Transverse colon (tissue), 4 donors: ENCODE results near the gene MINDY1. TPM values are rescaled to one million over a fixed set of nuclear protein-coding genes. Genes with fewer than 3 reads are reported as not detected.

ENCODE experiments used
- DNase-seq: peaks from one replicate; pipeline ENCODE4 v3.0.0-alpha.2; 2019
- H3K27ac ChIP-seq, 4 donors: fragments of 200-600 bp; sonication (generic); 2 replicates each; pipeline ENCODE4 v1.5.1; 2016 to 2018; ENCODE audit warnings: inconsistent platforms in 4 of 4
- H3K27me3 ChIP-seq: fragments of 200-600 bp; sonication (generic); 2 replicates; pipeline ENCODE4 v1.5.1; 2017; ENCODE audit warnings: inconsistent platforms
- H3K36me3 ChIP-seq, 4 donors: fragments of 200-600 bp; sonication (generic); 2 replicates each; pipeline ENCODE4 v1.5.1; 2017 to 2019; ENCODE audit warnings: inconsistent platforms in 4 of 4
- H3K4me1 ChIP-seq, 4 donors: fragments of 200-600 bp; sonication (generic); 2 replicates each; pipeline ENCODE4 v1.5.1; 2017 to 2020; ENCODE audit warnings: inconsistent platforms in 4 of 4
- H3K4me3 ChIP-seq, 4 donors: fragments of 200-600 bp; sonication (generic); 1 replicate in 1 of 4; 2 replicates in 3 of 4; pipeline versions ENCODE4 v1.5.1 to v1.6.1; 2017 to 2019; ENCODE audit warnings: inconsistent platforms in 4 of 4
- H3K9me3 ChIP-seq, 2 donors: fragments of 200-600 bp; sonication (generic); 2 replicates each; pipeline ENCODE4 v1.5.1; 2017 to 2019; ENCODE audit warnings: inconsistent platforms in 2 of 2
- EP300 ChIP-seq: sonication (generic); formaldehyde crosslinking; IDR thresholded peaks from one replicate; pipeline ENCODE4 v1.6.1; 2017; ENCODE audit warnings: antibody characterized with exemption, low read depth
- POLR2A ChIP-seq: fragments of 450-650 bp; IDR thresholded peaks from one replicate; pipeline ENCODE4 v1.6.1; 2016; ENCODE audit warnings: antibody characterized with exemption, mild to moderate bottlenecking, moderate library complexity
- POLR2AphosphoS5 ChIP-seq, 3 donors: sonication (generic); formaldehyde crosslinking; IDR thresholded peaks; one replicate each; pipeline ENCODE4 v1.6.1; 2016; ENCODE audit warnings: antibody characterized with exemption in 3 of 3
- WGBS, 2 donors: methylation state at CpG; one replicate each; pipeline ENCODE4 v1.1.5; 2018; ENCODE audit warnings: low coverage in 1 of 2; 5-methylcytosine and 5-hydroxymethylcytosine counted together
- in situ Hi-C, 4 donors: fragments of 200-750 bp; cut with MboI; loops; one replicate each; pipeline versions ENCODE4 v1.15.0 to v1.15.1; 2017; ENCODE audit warnings: low sequenced_read_pairs in 3 of 4, low pct_ligation_motif_present in 1 of 4, low pct_unique_long_range_greater_than_20kb in 1 of 4
- intact Hi-C: fragments of 100-400 bp; cut with DNase I; formaldehyde crosslinking; loops from one replicate; pipeline ENCODE4 v1.15.1; 2023; ENCODE audit warnings: low total_unique reads
- total RNA-seq, 4 donors: library from RNA; depleted of rRNA; stranded (reverse); fragments of >200 nt; gene quantifications; one replicate each; pipeline ENCODE4 v1.1.0, GENCODE V29; 2016
- TF ChIP-seq, protein P1 (sequence below), 5 experiments: fragments of 200-600 bp in 3 of 5; fragments of 450-650 bp in 2 of 5; sonication (generic) in 3 of 5; IDR thresholded peaks; 1 replicate in 2 of 5; 2 replicates in 3 of 5; pipeline ENCODE4 v1.5.1; 2016 to 2017; ENCODE audit warnings: antibody characterized with exemption in 5 of 5, inconsistent platforms in 3 of 5, mild to moderate bottlenecking in 2 of 5, moderate library complexity in 1 of 5

The MINDY1 gene
- total RNA-seq, 4 donors from 2014 or later, result 27.7 to 66.2 (median 54.8) TPM

GRCh38 chr1:150964164-150964489 lies 42.6 kb downstream of the MINDY1 start:
- Histone ChIP-seq H3K36me3 (peaks cover 0 to 87% (median 33%) of the 10 kb centered on the region in 4 donors), H3K27ac (no peak overlapping the region), H3K9me3 (no peaks in the 10 kb centered on the region), H3K27me3 (no peaks in the 10 kb centered on the region), H3K4me3 (no peak overlapping the region), H3K4me1 (no peaks in the 10 kb centered on the region)
- 77 to 100% methylated on average over 1 to 5 of the region's 5 CpGs for WGBS, 2 donors
- DNase-seq, result no peak
- in situ Hi-C loops, result no loop called here
- intact Hi-C loops, result no loop called here
- TF ChIP-seq POLR2AphosphoS5 (IDR thresholded peaks at IDR 0.05) (no peak), EP300 (no peak), POLR2A (no peak)
- TF ChIP-seq, protein P1, sequence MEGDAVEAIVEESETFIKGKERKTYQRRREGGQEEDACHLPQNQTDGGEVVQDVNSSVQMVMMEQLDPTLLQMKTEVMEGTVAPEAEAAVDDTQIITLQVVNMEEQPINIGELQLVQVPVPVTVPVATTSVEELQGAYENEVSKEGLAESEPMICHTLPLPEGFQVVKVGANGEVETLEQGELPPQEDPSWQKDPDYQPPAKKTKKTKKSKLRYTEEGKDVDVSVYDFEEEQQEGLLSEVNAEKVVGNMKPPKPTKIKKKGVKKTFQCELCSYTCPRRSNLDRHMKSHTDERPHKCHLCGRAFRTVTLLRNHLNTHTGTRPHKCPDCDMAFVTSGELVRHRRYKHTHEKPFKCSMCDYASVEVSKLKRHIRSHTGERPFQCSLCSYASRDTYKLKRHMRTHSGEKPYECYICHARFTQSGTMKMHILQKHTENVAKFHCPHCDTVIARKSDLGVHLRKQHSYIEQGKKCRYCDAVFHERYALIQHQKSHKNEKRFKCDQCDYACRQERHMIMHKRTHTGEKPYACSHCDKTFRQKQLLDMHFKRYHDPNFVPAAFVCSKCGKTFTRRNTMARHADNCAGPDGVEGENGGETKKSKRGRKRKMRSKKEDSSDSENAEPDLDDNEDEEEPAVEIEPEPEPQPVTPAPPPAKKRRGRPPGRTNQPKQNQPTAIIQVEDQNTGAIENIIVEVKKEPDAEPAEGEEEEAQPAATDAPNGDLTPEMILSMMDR (IDR thresholded peaks at IDR 0.05), result no peak

- no peak overlapping the region for H3K27ac ChIP-seq
- peaks cover 0 to 89% (median 35%) of the 10 kb centered on the region in 4 donors for H3K36me3 ChIP-seq
- in situ Hi-C loops, result no loop called here
- no peaks in the 10 kb centered on the region for H3K4me1 ChIP-seq
- WGBS, 2 donors, result 86 to 94% methylated on average over 2 to 10 of the region's 10 CpGs
- TF ChIP-seq, protein P1 (IDR thresholded peaks at IDR 0.05), result no peak
- TF ChIP-seq POLR2A, result no peak
- no peak for TF ChIP-seq POLR2AphosphoS5 (IDR thresholded peaks at IDR 0.05)
- no peak for TF ChIP-seq EP300
- intact Hi-C loops, result no loop called here
- no peak overlapping the region for H3K4me3 ChIP-seq
- H3K9me3 ChIP-seq, result no peaks in the 10 kb centered on the region
- no peak for DNase-seq
- no peaks in the 10 kb centered on the region for H3K27me3 ChIP-seq
These were observed 43.2 kb downstream of the MINDY1 start for GRCh38 chr1:150963321-150964163.

DNA sequence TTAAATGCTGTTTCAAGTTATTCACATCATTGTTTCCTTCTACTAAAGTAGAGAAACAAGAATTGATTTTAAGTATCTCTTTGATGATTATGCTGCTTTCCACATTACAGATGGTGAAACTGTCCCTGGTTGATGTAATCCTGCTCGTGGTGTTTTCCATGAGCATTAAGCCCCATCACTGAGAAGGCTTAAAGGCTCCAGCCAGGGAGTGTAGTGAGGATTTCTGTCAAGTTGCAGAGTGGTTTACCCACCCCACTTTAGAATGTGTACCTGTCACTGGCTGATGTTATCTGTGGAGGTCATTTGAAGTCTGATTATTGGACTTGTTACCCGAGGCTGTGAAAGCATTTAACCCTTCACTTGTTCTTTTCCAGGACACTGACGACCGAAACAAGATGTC lies 44.9 kb downstream of the MINDY1 start:
- no peaks in the 10 kb centered on the region for H3K4me1 ChIP-seq
- H3K27me3 ChIP-seq, result no peaks in the 10 kb centered on the region
- no peak overlapping the region for H3K4me3 ChIP-seq
- in situ Hi-C loops, result no loop called here
- DNase-seq, result no peak
- intact Hi-C loops, result no loop called here
- no peak overlapping the region for H3K27ac ChIP-seq
- no peaks in the 10 kb centered on the region for H3K9me3 ChIP-seq
- H3K36me3 ChIP-seq, result peaks cover 0 to 86% (median 31%) of the 10 kb centered on the region in 4 donors
- 65 to 80% methylated on average over 1 to 4 of the region's 4 CpGs for WGBS, 2 donors
- TF ChIP-seq EP300 (no peak), POLR2A (no peak), POLR2AphosphoS5 (IDR thresholded peaks at IDR 0.05) (no peak)
- TF ChIP-seq, protein P1 (IDR thresholded peaks at IDR 0.05), result no peak

DNA sequence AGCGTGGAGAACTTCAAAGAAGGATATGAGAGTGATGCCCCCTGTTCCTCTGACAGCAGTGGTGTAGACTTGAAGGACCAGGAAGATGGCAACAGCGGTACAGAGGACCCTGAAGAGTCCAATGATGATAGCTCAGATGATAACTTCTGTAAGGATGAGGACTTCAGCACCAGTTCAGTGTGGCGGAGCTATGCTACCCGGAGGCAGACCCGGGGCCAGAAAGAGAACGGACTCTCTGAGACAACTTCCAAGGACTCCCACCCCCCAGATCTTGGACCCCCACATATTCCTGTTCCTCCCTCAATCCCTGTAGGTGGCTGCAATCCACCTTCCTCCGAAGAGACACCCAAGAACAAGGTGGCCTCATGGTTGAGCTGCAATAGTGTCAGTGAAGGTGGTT lies 46.1 kb downstream of the MINDY1 start:
- no peaks in the 10 kb centered on the region for H3K27me3 ChIP-seq
- H3K4me1 ChIP-seq, result no peaks in the 10 kb centered on the region
- in situ Hi-C loops (no loop called here), intact Hi-C loops (no loop called here)
- H3K4me3 ChIP-seq, result no peak overlapping the region
- DNase-seq, result no peak
- no peaks in the 10 kb centered on the region for H3K9me3 ChIP-seq
- WGBS, 2 donors, result 94 to 100% methylated on average over 1 to 7 of the region's 7 CpGs
- H3K36me3 ChIP-seq, result peaks cover 0 to 78% (median 26%) of the 10 kb centered on the region in 4 donors
- TF ChIP-seq, protein P1 (IDR thresholded peaks at IDR 0.05), result no peak
- no peak for TF ChIP-seq EP300
- TF ChIP-seq POLR2AphosphoS5 (IDR thresholded peaks at IDR 0.05), result no peak
- no peak for TF ChIP-seq POLR2A
- H3K27ac ChIP-seq, result no peak overlapping the region
